MV-4-11 (cell line): ENCODE data around the gene MCM5.
"Not testable (repeated sequence)": the region's sequence is repeated elsewhere in the genome, so short reads cannot be mapped to it uniquely, and the experiment has no call there.

Experiments
- DNase-seq: peaks from one replicate; lab custom pipeline; 2025; lab: John Stamatoyannopoulos, UW

MCM5 gene

GRCh38 chr22:35452351-35452781 is 52.4 kb downstream of the MCM5 start:
- DNase-seq, result no peak

- no peak for DNase-seq
Measured at GRCh38 chr22:35452810-35453743, 53.1 kb downstream of the MCM5 start.

GRCh38 chr22:35454416-35455054 is 54.6 kb downstream of the MCM5 start:
- DNase-seq, result no peak

DNA sequence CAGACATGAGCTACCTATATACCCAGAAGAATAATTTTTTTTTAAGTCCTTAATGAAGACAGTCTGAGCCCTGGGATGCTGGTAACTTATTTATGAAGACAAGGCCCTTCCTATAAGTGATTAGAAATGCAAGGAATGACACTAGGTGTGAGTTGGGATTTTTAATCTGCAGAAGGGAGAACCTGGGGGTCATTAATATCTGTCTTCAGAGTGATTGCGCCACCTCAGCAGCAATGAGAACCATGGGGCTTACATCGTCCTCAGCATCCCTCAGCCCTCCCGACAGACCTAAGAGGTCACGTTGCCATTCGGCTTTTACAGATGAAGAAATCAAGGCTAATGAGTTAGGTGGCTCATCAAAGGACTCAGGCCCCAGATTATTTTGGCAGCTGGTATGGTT is 55.6 kb downstream of the MCM5 start:
- DNase-seq, result no peak

DNA sequence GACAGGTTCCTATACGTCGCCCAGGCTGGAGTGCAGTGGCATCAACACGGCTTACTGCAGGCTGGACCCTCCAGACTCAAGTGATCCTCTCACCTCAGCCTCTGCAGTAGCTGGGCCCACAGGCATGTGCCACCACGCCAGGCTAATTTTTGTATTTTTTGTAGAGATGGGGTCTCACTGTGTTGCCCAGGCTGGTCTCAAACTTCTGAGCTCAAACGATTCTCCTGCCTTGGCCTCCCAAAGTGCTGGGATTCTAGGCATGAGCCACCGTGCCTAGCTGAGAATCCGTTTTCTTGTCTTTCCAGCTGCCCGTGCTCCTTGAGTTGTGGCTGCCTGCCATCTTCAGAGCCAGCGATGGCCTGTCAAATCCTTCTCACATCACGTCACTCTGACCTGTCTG is 56.8 kb downstream of the MCM5 start:
- DNase-seq, result no peak

- no peak for DNase-seq
Measured at GRCh38 chr22:35457729-35458546, 58.0 kb downstream of the MCM5 start.

DNA sequence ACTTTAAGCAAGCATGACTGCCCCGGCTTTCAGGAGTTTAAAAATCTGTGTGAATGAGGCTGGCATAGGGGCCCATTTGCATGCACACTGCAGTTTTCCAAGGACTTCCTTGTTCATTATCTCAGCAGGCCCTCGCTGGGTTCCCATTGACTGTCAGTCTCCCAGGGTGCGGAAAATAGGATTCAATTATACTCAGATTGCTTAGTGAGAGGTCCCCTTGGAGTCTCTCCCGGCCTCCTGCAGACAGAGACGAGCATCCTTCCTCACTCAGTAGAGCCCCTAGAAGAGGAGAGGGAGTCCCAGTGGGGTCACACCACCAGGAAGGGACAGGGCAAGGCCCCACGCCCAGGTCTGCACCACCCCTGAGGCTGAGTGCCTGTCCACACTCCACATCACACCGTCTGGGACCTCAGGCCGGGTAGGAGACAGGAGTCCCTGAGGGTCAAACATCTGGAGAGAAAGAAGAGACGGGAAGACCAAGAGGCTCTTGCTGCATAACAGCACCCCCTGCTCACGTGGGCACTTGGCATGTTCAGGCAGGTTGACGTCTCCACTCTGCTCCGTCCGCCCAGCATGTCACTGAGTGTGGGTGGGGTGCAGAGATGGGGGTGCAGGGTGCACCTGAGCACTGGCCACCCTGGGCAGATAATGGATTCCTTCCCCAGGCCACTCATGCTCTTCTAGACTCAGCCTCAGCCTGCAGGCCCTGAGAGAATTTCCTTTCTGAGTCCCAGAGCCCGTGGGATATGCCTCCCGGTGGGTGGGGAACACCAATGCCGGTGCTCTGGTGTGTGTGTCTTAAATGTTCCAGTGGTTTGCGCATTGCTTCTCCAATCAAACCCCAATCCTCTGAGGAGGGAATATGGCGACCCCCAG is 58.8 kb downstream of the MCM5 start:
- no peak for DNase-seq

- no peak for DNase-seq
Measured at GRCh38 chr22:35459423-35459894, 59.5 kb downstream of the MCM5 start.

DNA sequence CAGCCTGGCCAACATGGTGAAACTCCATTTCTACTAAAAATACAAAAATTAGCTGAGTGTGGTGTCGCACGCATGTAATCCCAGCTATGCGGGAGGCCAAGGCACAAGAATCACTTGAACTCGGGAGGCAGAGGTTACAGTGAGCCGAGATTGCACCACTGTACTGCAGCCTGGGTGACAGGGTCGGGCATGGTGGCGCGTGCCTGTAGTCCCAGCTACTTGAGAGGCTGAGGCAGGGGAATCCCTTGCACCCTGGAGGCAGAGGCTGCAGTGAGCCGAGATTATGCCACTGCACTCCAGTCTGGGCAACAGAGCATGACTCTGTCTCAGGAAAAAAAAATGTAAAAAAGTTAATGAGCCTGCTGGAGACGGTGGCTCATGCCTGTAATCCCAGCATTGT is 60.0 kb downstream of the MCM5 start:
- DNase-seq, result not testable (repeated sequence)

DNA sequence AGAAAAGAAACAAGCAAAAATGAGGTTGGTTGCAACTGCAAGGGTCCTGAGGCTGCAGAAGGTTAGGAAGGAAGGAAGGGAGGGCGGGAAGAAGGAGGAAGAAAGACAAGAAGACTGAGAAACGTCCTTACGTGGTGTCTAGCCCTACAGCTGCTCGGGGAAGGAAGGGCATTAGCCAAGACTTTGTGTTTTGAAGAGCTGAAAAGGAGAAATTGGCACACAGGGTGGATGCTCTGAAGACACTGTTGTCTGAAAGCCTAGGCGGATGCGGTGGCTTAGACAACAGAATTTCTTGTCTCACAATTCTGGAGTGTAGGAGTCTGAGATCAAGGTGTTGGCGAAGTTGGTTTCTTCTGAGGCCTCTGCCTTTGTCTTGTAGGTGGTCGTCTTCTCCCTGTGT is 60.7 kb downstream of the MCM5 start:
- DNase-seq, result peak; percentile 43

- DNase-seq, result no peak
Measured at GRCh38 chr22:35462498-35463230, 62.7 kb downstream of the MCM5 start.

DNA sequence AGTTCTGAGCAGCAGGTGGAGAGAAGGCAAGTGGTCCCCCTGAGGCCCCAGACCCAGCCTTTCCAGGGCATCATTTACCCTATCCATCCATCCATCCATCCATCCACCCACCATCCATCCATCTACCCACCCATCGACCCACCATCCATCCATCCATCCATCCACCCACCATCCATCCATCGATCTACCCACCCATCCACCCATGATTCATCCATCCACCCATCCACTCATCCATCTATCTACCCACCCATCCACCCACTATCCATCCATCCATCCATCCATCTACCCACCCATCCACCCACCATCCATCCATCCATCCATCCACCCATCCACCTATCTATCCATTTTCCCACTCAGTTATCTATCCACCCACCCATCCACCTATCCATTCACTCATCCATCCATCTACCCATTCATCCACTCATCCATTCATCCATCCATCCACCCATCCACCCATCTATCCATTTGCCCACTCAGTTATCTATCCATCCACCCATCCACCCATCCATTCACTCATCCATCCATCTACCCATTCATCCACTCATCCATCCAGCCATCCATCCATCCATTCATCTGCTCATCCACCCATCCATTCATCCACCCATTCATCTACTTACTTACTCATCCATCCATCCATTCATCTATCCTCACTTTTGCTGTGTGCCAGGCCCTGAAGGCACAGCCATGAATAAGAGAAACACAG is 63.4 kb downstream of the MCM5 start:
- no peak for DNase-seq

DNA sequence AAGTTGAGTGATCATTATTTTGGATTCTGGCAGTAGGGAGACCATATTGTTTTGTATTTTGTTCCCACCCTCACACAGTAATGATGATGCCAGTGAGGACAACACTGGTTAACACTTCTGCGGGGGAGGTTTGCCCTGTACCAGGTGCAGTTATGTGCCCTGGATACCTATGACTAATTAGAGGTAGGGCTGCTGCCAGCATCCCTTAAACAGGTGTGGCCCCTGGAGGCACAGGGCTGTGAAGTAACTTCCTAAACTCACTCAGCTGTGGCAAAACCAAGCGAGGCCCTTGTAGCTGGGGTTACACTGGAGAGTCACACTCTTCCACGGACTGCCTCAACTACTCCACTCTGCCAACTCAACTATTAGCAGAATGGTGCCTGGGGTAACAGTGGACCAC is 64.5 kb downstream of the MCM5 start:
- no peak for DNase-seq

DNA sequence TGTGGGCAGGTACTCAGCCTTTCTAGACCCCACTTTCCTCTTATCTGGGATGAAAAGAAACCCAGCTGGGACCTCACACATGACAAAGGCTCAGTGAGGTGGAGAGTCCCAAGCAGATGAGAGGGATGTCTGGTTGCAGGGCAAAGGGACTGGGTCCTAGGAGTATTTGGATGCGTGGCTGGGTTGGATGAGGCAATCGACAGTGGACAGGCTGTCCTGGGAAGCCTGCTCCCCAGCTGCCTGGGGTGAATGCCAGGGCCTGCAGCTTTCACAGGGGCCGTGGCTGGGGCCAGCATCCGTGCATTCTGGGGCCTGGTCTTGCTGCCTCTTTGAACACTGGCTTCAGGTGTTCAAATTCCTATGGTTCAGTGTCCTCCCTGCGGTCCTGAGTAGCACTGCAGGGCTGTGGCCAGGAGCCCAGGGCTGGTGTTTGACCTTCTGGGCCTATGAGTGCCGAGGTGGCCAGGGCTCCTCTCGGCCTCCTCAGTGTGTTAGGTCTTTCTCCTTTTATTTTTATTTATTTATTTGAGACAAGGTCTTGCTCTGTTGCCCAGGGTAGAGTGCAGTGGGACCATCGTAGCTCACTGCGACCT is 65.3 kb downstream of the MCM5 start:
- no peak for DNase-seq

- no peak for DNase-seq
Measured at GRCh38 chr22:35467681-35468434, 67.9 kb downstream of the MCM5 start.

DNA sequence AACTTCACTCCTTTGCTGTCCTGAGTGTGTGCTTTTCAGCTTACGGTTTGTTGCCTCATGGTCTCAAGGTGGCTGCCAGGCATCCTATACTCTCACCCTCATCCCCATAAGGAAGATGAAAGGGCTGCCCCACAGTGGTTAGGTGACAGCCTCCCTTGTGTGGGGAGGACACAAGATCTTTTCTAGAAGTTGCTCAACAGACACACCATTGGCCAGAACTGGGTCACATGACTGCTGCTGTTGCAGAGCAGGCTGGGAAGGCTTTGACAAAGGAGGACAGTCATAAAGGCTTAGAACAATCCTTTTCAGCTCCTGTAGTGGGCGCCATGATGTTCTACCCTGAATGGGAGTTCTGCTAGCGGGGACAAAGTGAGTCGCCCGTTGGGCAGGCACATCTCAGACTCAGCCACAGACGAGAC is 71.0 kb downstream of the MCM5 start:
- DNase-seq, result peak; percentile 10

DNA sequence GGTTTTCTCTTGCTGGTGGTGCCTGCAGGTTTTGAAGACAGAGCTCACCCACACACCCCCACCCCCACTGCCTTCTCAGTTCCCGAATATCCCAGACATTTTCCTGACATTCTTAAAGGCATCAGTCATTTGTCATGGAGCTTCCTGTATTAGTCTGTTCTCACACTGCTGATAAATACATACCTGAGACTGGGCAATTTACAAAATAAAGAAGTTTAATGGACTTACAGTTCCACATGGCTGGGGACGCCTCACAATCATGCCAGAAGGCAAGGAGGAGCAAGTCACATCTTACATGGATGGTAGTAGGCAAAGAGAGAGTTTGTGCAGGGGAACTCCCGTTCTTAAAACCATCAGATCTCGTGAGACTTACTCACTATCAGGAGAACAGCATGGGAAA is 71.6 kb downstream of the MCM5 start:
- DNase-seq, result not testable (repeated sequence)

- DNase-seq, result no peak
Measured at GRCh38 chr22:35472488-35472887, 72.5 kb downstream of the MCM5 start.

DNA sequence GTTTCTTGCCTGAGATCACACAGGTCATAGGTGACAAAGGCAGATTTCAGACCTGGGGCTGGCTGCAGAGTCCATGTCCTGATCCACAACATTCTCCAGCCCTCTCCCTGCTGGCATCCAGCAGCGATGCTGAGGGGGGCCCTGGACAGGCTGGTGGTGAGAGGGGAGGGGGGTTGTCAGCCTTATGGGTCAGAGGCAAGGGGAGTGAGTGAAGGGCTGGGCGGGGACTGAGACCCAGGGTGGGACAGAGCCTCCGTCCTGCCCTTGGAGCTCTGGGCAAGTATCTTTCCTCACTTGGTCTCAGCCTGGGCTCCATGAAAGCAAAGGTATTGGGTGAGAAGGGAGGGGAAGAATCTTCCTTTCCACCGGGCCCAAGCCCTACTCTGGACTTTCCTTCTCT is 74.0 kb downstream of the MCM5 start:
- no peak for DNase-seq
